Omental fat pad (tissue), 4 donors: ENCODE results near the gene AP1G2. TPM values are rescaled to one million over a fixed set of nuclear protein-coding genes. Genes with fewer than 3 reads are reported as not detected.

Experiments used
- ATAC-seq: fragments of 150-250 bp; one replicate; pipeline ENCODE4 v1.9.1; 2016; ENCODE audit warnings: mild to moderate bottlenecking, moderate library complexity; ENCODE audit not compliant: low FRiP score
- DNase-seq: peaks from one replicate; pipeline ENCODE4 v3.0.0-alpha.2; 2019; ENCODE audit warnings: low spot score
- CTCF ChIP-seq, 3 donors: fragments of 450-650 bp; IDR thresholded peaks; one replicate each; pipeline ENCODE4 v1.5.1; 2016 to 2017; ENCODE audit warnings: antibody characterized with exemption in 3 of 3, mild to moderate bottlenecking in 3 of 3, moderate library complexity in 2 of 3
- total RNA-seq, 4 donors: library from RNA; depleted of rRNA; stranded (reverse); fragments of >200 nt; gene quantifications; one replicate each; pipeline ENCODE4 v1.1.0, GENCODE V29; 2016

The AP1G2 gene
- total RNA-seq, 4 donors from 2014 or later, result 49.5 to 72.9 (median 58.0) TPM

GRCh38 chr14:23517650-23518326 lies 49.8 kb downstream of the AP1G2 start:
- DNase-seq, result no peak
- no peak for TF ChIP-seq CTCF (IDR thresholded peaks at IDR 0.05)
- ATAC-seq, result no peak

- DNase-seq (no peak), ATAC-seq (no peak)
- no peak for TF ChIP-seq CTCF (IDR thresholded peaks at IDR 0.05)
Observed at GRCh38 chr14:23514644-23514957, 53.0 kb downstream of the AP1G2 start.

- TF ChIP-seq CTCF (IDR thresholded peaks at IDR 0.05), result no peak
- no peak for DNase-seq
- ATAC-seq, result no peak
Observed at GRCh38 chr14:23513818-23514643, 53.6 kb downstream of the AP1G2 start.

- ATAC-seq, result no peak
- DNase-seq, result no peak
- TF ChIP-seq CTCF (IDR thresholded peaks at IDR 0.05), result no peak
Observed at GRCh38 chr14:23513005-23513817, 54.4 kb downstream of the AP1G2 start.

GRCh38 chr14:23512156-23512555 lies 55.4 kb downstream of the AP1G2 start:
- no peak for DNase-seq
- no peak for ATAC-seq

More at GRCh38 chr14:23512156-23512555, 55.4 kb downstream of the AP1G2 start:
- no peak for TF ChIP-seq CTCF (IDR thresholded peaks at IDR 0.05)

Other genes starting within 250 kb of the AP1G2 start
- 10 to 100 TPM; 58.2 to 78.4 (median 59.2) TPM for gene PABPN1, start 246.3 kb downstream of the AP1G2 start, total RNA-seq
- 10 to 100 TPM in 1 of 4 donors, 1 to 10 TPM in 3; 7.7 to 13.0 (median 8.4) TPM for gene SLC22A17, start 214.9 kb downstream of the AP1G2 start, total RNA-seq
- gene EFS, start 202.6 kb downstream of the AP1G2 start, total RNA-seq, result 10 to 100 TPM in 1 of 4 donors, 1 to 10 TPM in 3; 3.0 to 15.8 (median 7.1) TPM
- not detected for gene IL25, start 195.0 kb downstream of the AP1G2 start, total RNA-seq
- not detected for gene CMTM5, start 190.7 kb downstream of the AP1G2 start, total RNA-seq
- gene MYH6, start 159.5 kb downstream of the AP1G2 start, total RNA-seq, result not detected
- gene MYH7, start 132.1 kb downstream of the AP1G2 start, total RNA-seq, result not detected
- gene NGDN, start 98.1 kb downstream of the AP1G2 start, total RNA-seq, result 10 to 100 TPM; 25.4 to 62.3 (median 33.5) TPM
- gene ZFHX2, start 16.0 kb downstream of the AP1G2 start, total RNA-seq, result 1 to 10 TPM in 1 of 4 donors, under 1 TPM in 3; 0.63 to 1.8 (median 0.73) TPM
- 10 to 100 TPM; 12.5 to 19.6 (median 16.7) TPM for gene THTPA, start 11.5 kb downstream of the AP1G2 start, total RNA-seq
- 1 to 10 TPM in 2 of 4 donors, under 1 TPM in 2; 0.56 to 1.2 (median 0.90) TPM for gene JPH4, start 11.0 kb upstream of the AP1G2 start, total RNA-seq
- gene DHRS2, start 68.6 kb upstream of the AP1G2 start, total RNA-seq, result under 1 TPM in 1 of 4 donors, not detected in 3; 0.24 TPM